A204.1 (cell line): Measurements from ENCODE around the gene KIAA0319L.
"Not testable (repeated sequence)": the region's sequence is repeated elsewhere in the genome, so short reads cannot be mapped to it uniquely, and the experiment has no call there.

Experiments
- FAIRE-seq: peaks from 2 replicates; lab custom pipeline; 2012; peaks lifted over from hg19 to GRCh38; lab: Jason Lieb, UNC

KIAA0319L gene

DNA sequence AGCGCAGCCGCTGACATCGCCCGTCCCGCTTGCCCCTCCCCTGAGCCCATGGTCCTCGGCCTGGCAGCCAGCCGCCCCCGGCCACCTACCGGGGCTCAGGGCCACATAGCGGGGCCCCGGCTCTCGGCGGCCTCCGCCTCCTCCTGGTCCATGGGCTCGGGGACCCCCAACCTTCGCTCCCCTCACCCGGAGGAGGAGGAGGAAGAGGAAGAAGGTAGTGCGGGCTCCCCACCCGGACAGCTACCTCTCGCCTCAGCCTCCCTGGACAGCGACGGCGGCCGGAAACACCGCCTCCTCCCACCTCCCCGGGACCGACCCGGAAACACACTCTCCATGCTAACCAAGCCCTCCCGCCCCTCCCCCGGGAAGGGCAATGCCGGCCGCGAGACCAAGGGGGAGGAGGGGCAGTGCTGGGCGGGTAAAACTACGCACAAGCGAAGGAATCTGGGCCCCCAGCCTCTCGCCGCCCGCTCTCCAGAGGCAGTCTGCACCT is at the start of gene KIAA0319L:
TSS of gene KIAA0319L (minus strand) at position 286 of the 493 bp plus-strand sequence. CDS start 2,912 bp downstream, outside the sequence.
- no peak for FAIRE-seq

DNA sequence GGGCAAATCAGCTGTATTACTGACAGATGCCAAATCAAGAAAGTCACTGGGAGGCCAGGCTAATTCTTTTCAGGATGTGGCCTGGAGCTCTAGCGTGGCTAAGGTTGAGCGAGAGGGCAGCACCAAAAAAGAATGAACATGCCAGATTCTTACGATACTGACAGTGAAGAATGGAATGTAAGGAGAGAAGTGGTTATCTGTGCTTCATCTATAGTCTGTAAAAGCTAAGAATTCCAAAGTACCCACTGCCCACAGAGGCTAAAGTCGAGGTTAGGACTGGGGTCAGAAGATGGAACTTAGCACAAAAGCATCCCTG is 48.6 kb upstream of the KIAA0319L start:
- no peak for FAIRE-seq

DNA sequence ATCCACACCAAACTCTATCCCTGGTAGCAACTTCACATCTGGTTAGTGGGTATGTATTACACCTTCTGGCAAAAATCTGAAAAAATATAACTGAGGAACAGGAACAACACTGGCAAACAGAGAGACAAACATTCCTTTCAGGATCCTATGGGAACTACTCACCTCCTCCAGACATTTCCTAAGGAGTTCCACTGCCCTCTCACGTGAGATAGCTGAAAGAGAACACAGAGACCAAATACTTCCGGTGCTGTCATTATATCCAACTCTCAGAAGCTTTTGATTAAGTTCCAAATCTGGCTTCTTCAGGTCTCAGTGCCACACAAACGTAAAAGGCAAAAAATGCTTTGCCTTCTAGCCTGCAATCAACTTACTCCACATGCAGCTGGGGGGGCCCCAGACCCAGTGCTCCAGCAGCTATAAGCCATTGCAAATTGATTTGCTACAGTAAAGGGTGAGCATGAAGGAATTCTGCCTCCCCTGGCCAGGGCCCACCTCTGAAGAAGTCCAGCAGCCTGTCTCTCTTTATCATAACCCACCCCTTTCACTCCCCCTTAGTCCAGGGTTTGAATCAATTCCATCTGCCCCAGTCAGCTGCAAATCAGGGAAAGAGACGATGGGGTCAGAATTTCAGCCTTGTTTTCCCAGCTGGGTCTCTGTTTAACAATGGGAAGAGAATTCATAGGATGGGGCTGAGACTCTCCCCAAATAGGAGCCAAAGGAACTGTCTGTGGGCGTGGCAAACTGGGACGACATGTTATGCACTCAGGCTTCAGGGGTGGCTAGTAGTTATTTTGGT is 48.1 kb upstream of the KIAA0319L start:
- FAIRE-seq, result no peak

DNA sequence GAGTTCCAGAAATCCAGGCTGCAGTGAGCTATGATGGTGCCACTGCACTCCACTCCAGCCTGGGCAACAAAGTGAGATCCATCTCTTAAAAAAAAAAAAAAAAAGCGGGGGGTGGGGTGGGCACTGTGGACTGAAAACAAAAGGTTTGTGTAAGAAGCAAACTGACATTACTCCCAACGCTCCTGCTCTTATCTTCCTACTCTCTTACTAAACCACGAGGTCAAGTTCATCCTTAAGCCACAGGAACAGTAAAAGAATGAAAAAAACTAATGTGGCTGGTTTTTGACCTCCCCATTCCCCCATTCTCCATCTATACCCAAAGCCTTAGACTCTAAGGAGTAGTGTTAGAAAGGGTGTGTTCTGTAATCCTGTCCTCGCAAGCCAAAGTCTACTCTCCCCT is 46.7 kb upstream of the KIAA0319L start:
- FAIRE-seq, result no peak

DNA sequence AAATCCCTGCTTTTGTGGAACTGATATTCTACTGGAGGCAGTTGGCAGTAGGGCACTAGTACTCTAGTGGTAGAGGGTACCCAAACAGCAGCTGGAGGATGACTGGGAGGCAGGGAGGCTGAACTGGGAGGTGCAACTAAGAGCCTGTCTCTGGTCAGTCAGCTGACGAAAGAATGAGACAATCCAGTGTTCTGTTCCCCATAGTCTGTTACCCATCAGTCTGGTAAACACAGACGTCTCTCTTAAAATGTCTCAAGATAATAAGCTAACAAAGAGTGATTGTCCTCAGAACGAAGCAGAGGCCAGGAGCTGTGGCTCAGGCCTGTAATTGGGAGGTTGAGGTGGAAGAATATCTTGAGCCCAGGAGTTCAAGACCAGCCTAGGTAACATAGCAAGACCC is 46.3 kb upstream of the KIAA0319L start:
- FAIRE-seq, result no peak

DNA sequence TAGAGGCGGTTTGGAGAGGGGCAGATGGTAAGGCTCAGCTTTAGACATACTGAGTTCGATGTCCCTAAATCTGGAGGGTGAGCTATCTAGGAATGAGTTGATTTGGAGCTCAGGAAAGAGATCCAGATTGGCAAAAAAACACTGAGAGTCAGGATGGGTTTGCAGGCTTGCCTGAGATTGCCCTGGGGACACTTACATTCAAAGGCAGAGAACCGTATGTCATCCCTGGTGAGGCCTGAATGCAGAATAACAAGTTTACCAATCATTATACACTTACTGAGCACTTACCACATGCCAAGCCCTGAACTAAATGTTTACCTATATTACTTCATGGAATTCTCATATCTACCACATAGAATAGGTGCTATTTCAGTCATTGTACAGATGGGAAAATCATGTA is 43.4 kb upstream of the KIAA0319L start:
- no peak for FAIRE-seq

DNA sequence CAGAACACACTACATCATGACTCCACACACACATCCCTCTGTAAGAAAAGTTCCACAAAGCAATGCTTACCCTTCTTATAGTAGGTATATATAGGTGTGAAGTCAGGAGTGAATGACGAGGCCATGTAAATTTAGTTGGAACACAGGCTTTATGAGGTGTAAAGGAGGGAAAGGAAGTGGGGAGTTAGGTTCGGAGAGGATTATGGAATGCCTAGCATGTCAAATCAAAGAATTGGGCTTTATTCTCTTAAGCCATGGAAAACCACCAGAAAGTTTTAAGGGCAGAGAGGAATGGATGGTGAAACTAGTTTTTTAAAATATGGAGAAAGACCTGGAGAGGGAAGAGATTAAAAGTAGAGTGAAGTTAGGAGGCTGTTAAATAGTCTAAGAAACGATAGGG is 42.2 kb upstream of the KIAA0319L start:
- FAIRE-seq, result no peak

DNA sequence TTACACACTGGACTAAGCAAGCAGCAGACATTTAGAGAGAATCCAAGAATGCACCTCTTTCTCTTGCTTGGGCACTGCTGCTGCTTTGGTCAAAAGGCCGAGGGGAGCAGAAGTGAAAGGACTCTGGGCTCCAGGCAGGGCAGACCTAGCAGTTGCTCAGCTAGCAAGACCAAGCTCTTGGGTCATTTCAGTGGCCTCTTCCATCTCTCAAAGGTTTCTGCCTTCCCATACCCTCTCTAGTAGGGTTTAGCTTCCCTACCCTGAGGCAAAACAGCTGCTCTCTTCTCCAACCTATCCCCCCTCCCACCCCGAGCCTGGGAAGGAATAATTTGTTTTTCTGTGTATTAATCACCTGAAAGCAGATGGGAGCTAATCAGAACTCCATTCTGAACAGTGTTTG is 41.7 kb upstream of the KIAA0319L start:
- no peak for FAIRE-seq

DNA sequence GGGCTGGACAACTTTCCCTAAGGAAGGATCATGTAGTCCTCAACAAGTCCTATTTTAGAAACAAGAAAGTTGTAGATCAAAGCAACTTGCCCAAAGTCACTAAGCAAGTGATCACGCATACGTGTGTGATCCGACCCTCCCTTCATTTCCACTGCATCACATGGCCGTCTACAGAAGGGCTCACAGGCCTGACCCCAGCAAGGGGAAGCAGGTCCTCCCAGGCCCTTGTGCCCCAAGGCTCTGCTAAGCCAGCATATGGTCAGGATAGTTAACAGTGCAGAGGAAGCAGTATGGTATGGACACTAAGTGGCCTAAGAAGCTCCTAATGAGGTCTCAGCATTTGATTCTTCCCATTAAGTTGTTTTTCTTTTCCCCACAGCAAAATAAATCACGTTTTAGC is 40.7 kb upstream of the KIAA0319L start:
- FAIRE-seq, result no peak

DNA sequence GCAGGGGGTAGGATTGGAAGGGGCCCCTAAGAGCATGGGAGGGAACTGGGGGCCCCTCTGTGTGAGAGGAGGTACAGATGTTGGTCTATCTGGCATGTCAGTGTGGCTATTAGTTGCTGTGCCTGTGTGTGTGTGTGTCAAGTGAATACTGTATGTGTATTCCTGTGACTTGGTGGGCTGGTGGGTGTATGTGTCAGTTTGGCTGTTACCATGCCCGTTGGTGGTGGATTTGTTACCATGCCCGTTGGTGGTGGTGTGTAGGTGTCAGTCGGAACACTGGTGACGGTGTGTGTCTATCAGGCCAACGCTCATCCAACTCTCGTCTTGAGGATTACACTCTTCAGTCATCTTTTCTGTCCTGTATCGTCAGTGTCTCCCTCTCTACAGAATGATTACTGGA is 38.5 kb upstream of the KIAA0319L start:
- FAIRE-seq, result no peak

DNA sequence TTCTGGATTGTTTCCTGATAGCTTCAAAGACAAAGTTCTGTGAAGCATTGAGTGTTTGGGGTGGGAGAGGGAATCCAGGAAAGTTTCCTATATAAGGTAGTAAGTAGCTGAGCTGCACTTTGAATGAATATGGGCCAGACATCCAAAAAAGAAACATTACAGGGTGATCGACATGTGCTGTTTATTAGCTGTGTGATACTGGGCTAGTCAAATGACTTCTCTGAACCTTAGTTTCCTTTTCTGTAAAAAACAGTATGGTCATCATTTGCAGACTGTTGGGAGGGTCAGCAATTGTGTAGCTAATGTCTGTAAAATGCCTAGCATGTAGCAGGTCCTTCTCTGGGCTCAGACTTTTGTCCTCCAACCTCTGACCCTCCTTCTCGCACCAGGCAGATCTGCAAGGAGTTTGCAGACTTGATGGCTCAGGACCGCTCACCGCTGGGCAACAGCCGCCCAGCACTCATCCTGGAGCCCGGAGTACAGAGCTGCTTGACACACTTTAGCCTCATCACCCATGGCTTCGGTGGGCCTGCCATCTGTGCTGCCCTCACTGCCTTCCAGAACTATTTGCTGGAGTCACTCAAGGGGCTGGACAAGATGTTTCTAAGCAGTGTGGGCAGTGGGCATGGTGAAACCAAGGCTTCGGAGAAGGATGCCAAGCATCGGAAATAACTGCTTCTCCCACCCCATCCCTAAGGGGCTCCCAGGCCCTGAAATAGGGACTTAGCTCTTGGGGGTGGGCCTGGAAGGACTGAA is 37.0 kb upstream of the KIAA0319L start:
- FAIRE-seq, result no peak

DNA sequence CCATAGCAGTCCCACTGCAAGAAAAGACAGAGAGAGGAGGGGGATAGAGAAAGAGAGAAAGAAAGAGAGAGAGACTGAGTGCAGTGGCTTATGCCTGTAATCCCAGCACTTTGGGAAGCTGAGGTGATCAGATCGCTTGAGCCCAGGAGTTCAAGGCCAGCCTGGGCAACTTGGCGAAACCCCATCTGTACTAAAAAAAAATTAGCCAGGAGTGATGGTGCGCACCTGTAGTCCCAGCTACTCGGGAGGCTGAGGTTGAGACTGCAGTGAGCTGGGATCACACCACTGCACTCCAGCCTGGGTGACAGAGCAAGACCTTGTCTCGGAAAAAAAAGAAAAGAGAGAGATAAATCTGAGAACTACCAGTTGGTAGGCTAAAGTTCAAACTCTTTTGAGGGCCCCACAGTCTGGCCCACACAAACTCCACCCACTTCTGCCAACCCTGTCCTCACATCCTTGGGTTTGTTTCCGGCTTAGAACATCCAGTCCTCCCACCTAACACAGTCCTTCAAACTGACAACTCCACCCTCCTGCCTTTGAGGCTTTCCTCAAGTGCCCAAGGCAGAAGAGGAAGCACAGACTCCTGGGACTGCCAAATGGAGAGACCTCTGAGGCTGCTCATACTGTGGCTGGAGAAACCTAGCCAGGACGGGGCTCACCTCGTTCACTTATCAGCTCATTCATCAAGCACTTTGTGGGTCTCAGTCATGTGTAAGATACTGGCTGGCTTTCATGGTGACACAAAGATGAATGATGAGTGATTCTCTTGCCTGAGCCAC is 36.0 kb upstream of the KIAA0319L start:
- no peak for FAIRE-seq

DNA sequence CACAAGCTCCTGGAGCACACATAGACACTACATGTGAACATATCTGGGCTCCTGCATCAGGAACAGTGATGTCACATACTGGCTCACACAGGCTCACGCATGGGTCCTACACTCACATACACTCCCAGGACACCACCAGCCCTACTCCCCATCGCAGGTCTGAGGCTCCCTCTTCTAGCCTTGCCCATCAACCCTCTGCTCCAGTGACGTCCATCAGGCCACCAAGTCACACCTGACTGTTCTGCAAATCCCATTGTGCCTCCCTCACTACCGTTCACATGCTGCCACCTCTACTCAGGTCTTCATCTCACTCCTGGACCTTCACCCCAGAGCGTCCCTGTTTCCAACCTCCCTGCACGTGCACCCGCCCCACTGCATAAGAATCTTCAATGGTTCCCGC is 34.0 kb upstream of the KIAA0319L start:
- no peak for FAIRE-seq

DNA sequence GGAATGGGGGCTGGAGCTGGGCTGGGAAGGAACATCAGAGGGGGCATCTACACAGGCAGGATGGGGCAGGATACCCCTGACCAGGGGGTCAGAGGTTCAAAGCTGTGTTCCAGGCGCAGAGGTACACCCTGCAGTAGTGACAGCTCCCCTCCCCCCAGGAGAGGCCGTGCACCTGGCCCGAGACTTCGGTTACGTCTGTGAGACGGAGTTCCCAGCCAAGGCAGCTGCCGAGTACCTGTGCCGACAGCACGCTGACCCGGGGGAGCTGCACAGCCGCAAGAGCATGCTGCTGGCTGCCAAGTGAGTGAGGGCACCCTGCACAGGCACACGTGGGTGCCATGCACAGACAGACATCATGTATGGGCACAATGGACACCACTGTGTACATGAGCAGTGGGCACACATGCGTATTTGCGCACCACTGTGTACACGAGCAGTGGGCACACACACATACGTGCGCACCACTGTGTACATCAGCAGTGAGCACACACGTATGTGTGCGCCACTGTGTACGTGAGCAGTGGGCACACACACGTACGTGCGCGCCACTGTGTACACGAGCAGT is 33.4 kb upstream of the KIAA0319L start:
- FAIRE-seq, result no peak

DNA sequence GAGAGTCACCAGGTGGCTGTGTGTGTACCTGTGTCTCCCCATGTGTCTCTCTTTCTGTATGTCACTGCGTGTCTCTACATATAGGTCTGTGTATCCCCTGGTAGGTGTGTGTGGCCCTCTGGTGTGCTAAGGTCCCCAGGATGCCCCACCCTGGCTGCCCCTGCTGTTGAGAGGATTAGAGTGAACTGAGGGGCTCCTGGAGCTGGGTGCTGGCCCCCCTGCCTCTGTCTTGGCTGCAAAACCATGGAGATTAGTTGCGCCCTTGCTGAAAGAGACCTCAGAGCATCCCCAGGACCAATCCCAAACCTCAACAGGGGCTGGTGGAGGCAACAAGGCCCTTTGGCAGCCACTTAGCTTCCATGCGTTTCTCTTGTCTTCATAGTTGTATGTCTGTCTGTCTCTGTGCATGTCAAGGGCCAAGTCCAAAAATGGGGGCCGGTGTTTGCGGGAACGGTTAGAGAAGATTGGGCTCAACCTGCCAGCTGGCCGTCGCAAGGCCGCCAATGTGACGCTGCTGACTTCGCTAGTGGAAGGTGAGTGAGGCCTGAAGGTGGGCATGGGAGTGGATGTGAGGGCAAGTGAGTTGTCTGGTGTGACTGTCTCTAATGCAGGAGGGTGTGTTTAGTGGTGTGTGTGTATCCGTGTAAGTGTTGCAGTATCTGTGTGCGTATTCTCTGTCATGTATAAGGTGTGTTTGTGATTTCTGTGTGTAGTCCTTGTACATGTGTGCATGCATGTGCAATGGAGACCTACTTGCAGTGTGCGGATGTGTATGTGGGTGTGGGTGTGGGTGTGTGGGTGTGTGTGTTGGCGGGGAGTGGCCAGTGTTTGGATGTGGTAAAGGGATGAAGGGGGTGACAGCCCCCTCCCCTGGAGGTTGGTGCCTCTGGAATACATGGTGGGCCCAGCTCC is 32.6 kb upstream of the KIAA0319L start:
- FAIRE-seq, result no peak

DNA sequence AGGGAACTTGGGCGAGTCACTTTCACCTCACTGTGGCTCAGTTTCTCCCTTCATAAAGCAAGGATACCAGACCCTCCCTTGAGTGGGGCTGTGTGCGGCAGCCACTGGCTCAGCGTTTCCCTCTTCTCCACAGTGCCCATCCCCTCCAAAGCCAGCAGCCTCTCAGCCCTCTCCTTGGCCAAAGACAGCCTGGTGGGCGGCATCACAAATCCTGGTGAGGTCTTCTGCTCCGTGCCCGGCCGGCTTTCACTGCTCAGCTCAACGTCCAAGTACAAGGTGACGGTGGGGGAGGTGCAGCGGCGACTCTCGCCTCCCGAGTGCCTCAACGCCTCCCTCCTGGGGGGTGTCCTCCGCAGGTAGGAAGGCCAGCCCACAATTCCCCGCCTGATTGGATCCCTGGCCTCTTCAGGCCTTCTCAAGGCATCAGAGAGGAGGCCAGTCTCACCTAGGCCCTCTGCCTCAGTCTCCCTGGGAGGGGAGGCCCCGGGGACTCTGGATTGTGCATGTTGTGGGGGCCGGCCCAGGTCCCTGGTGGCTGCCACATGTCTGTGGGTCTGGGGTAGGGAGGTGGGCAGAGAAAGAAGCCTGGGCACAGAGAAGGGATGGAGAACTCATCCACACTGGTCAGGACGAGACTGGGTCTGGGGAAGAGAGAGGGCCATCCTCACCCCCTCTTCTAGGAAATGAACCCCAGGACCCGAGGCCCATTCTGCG is 31.2 kb upstream of the KIAA0319L start:
- FAIRE-seq, result no peak

DNA sequence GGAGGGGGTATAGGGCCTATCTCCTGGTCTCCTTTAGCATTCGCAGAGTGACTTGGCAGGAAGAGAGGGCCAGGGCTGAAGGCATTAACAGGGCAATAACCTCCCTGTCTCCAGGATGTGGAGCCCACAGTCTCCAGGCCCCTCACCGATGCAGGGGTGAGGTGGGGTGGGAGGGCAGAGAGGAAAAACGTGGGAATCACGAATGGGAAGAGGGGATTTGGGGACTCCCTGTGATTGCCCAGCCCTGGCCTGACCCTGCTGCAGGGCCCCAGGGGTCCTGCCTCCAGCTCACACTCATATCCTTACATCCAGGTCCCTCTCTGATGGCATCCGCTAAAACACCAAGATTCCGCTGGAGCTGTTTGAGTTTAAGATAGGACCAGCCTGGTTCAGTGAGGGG is 30.5 kb upstream of the KIAA0319L start:
- no peak for FAIRE-seq

DNA sequence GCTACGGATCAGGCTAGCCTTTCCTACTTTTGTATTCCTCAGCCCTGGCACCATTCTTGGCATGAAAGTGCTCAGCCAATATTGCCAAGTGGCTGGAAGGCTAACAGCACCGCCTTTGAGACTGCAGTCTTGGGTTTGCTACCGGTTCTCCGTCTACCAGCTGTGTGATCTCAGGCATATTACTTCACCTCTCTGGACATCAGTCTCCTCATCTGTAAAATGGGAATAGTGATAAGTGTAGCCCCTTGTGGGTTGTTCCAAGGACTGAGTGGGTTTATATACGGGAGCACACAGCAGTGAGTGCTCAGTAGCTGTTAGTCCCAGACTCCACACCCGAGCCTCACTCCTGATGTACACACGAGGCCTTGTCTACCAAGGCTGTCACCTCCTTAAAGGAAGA is 29.6 kb upstream of the KIAA0319L start:
- FAIRE-seq, result no peak

DNA sequence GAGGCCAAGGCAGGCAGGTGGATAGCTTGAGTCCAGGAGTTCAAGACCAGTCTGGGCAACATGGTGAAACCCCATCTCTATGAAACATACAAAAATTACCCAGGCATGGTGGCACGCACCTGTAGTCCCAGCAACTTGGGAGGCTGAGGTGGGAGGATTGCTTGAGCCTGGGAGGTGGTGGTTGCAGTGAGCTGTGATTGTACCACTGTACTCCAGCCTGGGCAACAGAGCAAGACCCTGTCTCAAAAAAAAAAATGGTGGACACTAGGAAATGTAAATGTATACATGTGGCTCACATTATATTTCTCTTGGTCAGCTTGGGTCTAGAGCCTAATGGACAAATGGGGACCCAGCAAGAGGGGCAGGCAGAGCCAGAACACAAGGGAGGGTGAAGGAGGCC is 28.6 kb upstream of the KIAA0319L start:
- FAIRE-seq, result not testable (repeated sequence)

DNA sequence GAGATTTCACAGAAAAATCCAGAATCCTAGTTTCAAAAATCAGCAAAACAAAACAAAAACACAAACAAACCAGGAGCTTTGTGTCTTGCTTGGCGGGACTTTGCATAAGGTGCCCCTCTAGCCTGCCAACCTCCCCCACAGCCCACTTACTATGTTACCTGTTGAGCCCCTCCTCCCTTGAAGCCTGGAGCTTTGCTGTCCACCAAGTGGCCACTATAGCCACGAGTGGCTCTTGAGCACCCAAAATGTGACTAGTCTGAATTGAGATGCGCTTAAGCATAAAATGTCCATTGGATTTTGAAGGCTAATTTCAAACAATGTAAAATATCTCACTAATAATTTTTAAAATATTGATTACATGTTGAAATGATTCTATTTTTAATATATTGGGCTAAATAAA is 28.1 kb upstream of the KIAA0319L start:
- no peak for FAIRE-seq

DNA sequence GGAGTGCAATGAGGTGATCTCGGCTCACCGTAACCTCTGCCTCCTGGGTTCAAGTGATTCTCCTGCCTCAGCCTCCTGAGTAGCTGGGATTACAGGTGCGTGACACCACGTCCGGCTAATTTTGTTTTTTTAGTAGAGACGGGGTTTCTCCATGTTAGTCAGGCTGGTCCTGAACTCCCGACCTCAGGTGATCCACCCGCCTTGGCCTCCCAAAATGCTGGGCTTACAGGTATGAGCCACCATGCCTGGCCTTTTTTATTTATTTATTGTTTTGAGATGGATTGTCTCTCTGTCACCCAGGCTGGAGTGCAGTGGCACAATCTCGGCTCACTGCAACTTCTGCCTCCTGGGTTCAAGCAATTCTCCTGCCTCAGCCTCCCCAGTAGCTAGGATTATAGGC is 24.4 kb upstream of the KIAA0319L start:
- FAIRE-seq, result not testable (repeated sequence)
